GM18873 (cell line): ENCODE data around the gene ISLR.
"Not testable (repeated sequence)": the region's sequence is repeated elsewhere in the genome, so short reads cannot be mapped to it uniquely, and the experiment has no call there.

Experiments used
- ATAC-seq: cut with Tn5 transposase; IDR thresholded peaks from one replicate; pipeline ENCODE4 v1.9.1; 2021; ENCODE audit warnings: mild to moderate bottlenecking, moderate library complexity, moderate number of reproducible peaks; ENCODE audit not compliant: unreplicated experiment, low FRiP score

Gene ISLR

GRCh38 chr15:74136814-74137536 is 36.5 kb upstream of the ISLR start:
- ATAC-seq = no peak

GRCh38 chr15:74137537-74137894 is 36.0 kb upstream of the ISLR start:
- ATAC-seq = no peak

GRCh38 chr15:74138642-74139041 is 34.9 kb upstream of the ISLR start:
- ATAC-seq = no peak

GRCh38 chr15:74141591-74141990 is 31.9 kb upstream of the ISLR start:
- no peak for ATAC-seq

GRCh38 chr15:74144153-74144775 is 29.2 kb upstream of the ISLR start:
- no peak for ATAC-seq

- ATAC-seq = no peak
Measured at GRCh38 chr15:74146277-74146800, 27.2 kb upstream of the ISLR start.

- ATAC-seq = no peak
Measured at GRCh38 chr15:74147051-74147450, 26.5 kb upstream of the ISLR start.

GRCh38 chr15:74155766-74156417 is 17.6 kb upstream of the ISLR start:
- no peak for ATAC-seq

GRCh38 chr15:74156678-74157411 is 16.7 kb upstream of the ISLR start:
- ATAC-seq = no peak

GRCh38 chr15:74157868-74158827 is 15.4 kb upstream of the ISLR start:
- no peak for ATAC-seq

- ATAC-seq = no peak
Measured at GRCh38 chr15:74158855-74159650, 14.5 kb upstream of the ISLR start.

GRCh38 chr15:74159773-74160172 is 13.7 kb upstream of the ISLR start:
- ATAC-seq = no peak

- not testable (repeated sequence) for ATAC-seq
Measured at GRCh38 chr15:74160390-74160789, 13.1 kb upstream of the ISLR start.

- ATAC-seq = not testable (repeated sequence)
Measured at GRCh38 chr15:74162195-74162536, 11.3 kb upstream of the ISLR start.

- no peak for ATAC-seq
Measured at GRCh38 chr15:74165461-74165860, 8.0 kb upstream of the ISLR start.

- ATAC-seq = no peak
Measured at GRCh38 chr15:74167891-74168331, 5.6 kb upstream of the ISLR start.

- ATAC-seq = no peak
Measured at GRCh38 chr15:74168711-74169126, 4.8 kb upstream of the ISLR start.

GRCh38 chr15:74170071-74170844 is 3.3 kb upstream of the ISLR start:
- ATAC-seq = no peak
